Stimulated activated naive B cell treated with anti-CD40 and anti-IgM and Interleukin-4, amounts not matched to agents 10 μg/mL and 1 μg/mL and 100 μg/mL, for 72 hours (primary cell): ENCODE data around the gene MTHFD1L.
"Not testable (repeated sequence)": the region's sequence is repeated elsewhere in the genome, so short reads cannot be mapped to it uniquely, and the experiment has no call there.

Experiments
- ATAC-seq, 2 donors: fragments of 150-1000 bp; cut with Tn5 transposase; replicated peaks; 2 replicates each; pipeline ENCODE4 v1.10.0; 2021; ENCODE audit warnings: moderate library complexity in 1 of 2
- DNase-seq: peaks from one replicate; pipeline ENCODE4 v3.0.0; 2021
- H3K27ac Mint-ChIP-seq: one replicate; pipeline ENCODE4 v1.8.0; 2022; ENCODE audit warnings: mild to moderate bottlenecking, mixed read lengths
- H3K27me3 Mint-ChIP-seq, 2 donors: one replicate each; pipeline ENCODE4 v1.8.0; 2022; ENCODE audit warnings: mixed read lengths in 2 of 2
- H3K36me3 Mint-ChIP-seq, 2 donors: one replicate each; pipeline ENCODE4 v1.8.0; 2022; ENCODE audit warnings: mixed read lengths in 2 of 2, mild to moderate bottlenecking in 1 of 2
- H3K4me1 Mint-ChIP-seq, 2 donors: one replicate each; pipeline ENCODE4 v1.8.0; 2022; ENCODE audit warnings: mixed read lengths in 2 of 2, mild to moderate bottlenecking in 1 of 2
- H3K4me3 Mint-ChIP-seq, 2 donors: one replicate each; pipeline ENCODE4 v1.8.0; 2022; ENCODE audit warnings: mild to moderate bottlenecking in 2 of 2, mixed read lengths in 2 of 2, moderate library complexity in 1 of 2
- H3K9me3 Mint-ChIP-seq, 2 donors: one replicate each; pipeline ENCODE4 v1.8.0; 2022; ENCODE audit warnings: mixed read lengths in 2 of 2, mild to moderate bottlenecking in 1 of 2

Gene MTHFD1L

DNA sequence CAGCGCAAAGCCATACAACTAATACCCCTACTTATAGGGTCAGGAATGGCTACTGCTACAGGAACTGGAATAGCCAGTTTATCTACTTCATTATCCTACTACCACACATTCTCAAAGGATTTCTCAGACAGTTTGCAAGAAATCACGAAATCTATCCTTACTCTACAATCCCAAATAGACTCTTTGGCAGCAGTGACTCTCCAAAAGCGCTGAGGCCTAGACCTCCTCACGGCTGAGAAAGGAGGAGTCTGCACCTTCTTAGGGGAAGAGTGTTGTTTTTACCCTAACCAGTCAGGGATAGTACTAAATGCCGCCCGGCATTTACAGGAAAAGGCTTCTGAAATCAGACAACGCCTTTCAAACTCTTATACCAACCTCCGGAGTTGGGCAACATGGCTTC is 10.3 kb upstream of the MTHFD1L start:
- H3K4me1 Mint-ChIP-seq: not testable (repeated sequence)

DNA sequence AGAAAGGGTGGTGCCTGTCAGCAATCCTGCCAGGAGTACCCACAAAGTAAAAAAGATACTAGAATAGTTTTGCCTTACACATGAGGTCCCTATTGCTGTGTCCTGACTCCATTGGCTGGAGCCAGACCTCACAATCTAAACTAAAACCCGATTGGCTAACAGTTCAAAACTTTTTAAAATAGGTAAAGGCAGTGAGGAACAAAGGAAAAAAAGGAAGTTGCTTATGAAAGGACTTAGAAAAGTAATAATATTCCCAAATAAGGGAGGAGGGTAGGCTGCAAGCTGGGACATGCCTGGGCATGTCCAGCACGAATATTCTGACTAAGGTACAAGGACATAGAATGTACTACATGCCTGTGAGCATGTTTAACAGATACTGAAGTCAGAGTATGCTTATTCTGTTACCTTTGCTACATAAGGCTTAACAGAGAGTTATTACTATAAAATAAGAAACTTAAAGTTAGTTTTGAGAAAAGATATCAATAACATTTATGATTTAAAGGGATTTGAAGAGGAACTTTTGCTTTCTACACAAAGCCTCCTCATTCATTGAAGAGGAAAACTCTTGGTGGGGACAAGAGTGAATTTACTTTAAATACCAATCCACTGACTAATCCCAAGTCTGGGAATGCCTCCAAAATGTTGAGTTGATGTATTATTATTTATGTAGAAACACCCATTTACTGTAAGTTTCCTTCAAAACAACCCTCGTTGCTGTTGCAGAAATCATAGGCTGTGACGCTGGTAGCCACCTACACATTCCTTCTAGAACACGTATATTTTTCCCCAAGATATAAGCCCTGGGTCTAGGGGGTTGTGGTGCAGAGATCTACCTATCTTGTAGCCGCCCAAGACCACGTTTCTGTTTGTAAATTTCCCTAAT is 8.2 kb upstream of the MTHFD1L start:
- H3K4me3 Mint-ChIP-seq: no peak overlapping the region
- peaks cover 9 to 14% of the 10 kb centered on the region in 2 donors for H3K4me1 Mint-ChIP-seq
- no peaks in the 10 kb centered on the region for H3K27me3 Mint-ChIP-seq
- peak overlapping the region; percentile 54 for H3K27ac Mint-ChIP-seq
- DNase-seq (no peak), ATAC-seq (peak in 1 of 2 donors; percentile 33)
- H3K36me3 Mint-ChIP-seq: peaks cover 36 to 44% of the 10 kb centered on the region in 2 donors
- H3K9me3 Mint-ChIP-seq: peaks cover 6% of the 10 kb centered on the region in 2 donors

More for the DNA sequence above, 10.3 kb upstream of the MTHFD1L start:
- not testable (repeated sequence) for DNase-seq, H3K27me3 Mint-ChIP-seq, H3K9me3 Mint-ChIP-seq, H3K27ac Mint-ChIP-seq, ATAC-seq, H3K4me3 Mint-ChIP-seq
- H3K36me3 Mint-ChIP-seq: peaks cover 41 to 45% of the 10 kb centered on the region in 2 donors

GRCh38 chr6:150857945-150858308 is 7.6 kb upstream of the MTHFD1L start:
- no peak for DNase-seq

DNA sequence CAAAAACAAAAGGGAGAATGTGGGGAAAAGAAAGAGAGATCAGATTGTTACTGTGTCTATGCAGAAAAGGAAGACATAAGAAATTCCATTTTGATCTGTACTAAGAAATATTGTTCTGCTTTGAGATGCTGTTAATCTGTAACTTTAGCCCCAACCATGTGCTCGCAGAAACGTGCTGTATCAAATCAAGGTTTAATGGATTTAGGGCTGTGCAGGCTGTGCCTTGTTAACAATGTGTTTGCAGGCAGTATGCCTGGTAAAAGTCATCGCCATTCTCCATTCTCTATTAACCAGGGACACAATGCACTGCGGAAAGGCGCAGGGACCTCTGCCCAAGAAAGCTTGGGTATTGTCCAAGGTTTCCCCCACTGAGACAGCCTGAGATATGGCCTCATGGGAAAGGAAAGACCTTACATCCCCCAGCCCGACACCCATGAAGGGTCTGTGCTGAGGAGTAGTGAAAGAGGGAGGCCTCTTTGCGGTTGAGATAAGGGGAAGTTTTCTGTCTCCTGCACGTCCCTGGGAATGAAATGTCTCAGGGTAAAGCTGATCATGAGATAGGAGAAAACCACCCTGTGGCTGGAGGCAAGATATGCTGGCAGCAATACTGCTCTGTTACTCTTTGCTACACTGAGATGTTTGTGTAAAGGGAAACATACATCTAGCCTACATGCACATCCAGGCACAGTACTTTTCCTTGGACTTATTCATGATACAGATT is 3.9 kb upstream of the MTHFD1L start:
- Mint-ChIP-seq H3K4me3 (peak overlapping the region; percentile 22 to 63), H3K36me3 (peaks cover 6 to 14% of the 10 kb centered on the region in 2 donors), H3K27ac (peak overlapping the region; percentile 6), H3K4me1 (peaks cover 18 to 32% of the 10 kb centered on the region in 2 donors)
- DNase-seq (peak; percentile 39), ATAC-seq (peak in 1 of 2 donors; percentile 28)
- H3K9me3 Mint-ChIP-seq, H3K27me3 Mint-ChIP-seq: not testable (repeated sequence)

More at GRCh38 chr6:150857945-150858308, 7.6 kb upstream of the MTHFD1L start:
- ATAC-seq: no peak
- Mint-ChIP-seq H3K4me1 (peaks cover 15 to 20% of the 10 kb centered on the region in 2 donors), H3K4me3 (no peak overlapping the region), H3K9me3 (peaks cover 6% of the 10 kb centered on the region in 2 donors), H3K27me3 (no peaks in the 10 kb centered on the region), H3K36me3 (peaks cover 36 to 44% of the 10 kb centered on the region in 2 donors), H3K27ac (no peak overlapping the region)

GRCh38 chr6:150863213-150863928 is 2.1 kb upstream of the MTHFD1L start:
- peaks cover 0 to 6% of the 10 kb centered on the region in 2 donors for H3K27me3 Mint-ChIP-seq

DNA sequence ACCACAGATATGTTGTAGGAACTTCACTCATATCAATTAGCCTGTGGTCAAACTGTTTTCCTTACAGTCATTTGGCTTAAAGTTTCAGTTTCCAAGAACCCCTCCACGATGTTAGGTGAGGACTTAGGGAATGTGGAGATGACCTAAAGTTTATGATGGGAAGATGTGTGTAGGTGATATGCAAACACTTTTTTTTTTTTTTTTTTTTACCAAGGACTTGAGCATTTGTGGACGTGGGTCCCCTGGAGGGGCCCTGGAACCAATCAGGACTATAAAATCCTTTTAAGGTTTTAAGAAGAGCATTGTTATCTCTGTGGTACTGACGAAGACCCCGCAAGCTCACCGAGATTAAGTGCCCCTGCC is 478 bp upstream of the MTHFD1L start:
- Mint-ChIP-seq H3K27me3 (peaks cover 0 to 6% of the 10 kb centered on the region in 2 donors), H3K4me1 (peaks cover 23 to 40% of the 10 kb centered on the region in 2 donors), H3K4me3 (peak overlapping the region; percentile 84 to 95), H3K36me3 (peaks cover 7 to 11% of the 10 kb centered on the region in 2 donors), H3K9me3 (no peaks in the 10 kb centered on the region), H3K27ac (peak overlapping the region; percentile 89)
- ATAC-seq (no peak), DNase-seq (no peak)

More at GRCh38 chr6:150863213-150863928, 2.1 kb upstream of the MTHFD1L start:
- Mint-ChIP-seq H3K36me3 (peaks cover 6 to 17% of the 10 kb centered on the region in 2 donors), H3K27ac (no peak overlapping the region), H3K9me3 (no peaks in the 10 kb centered on the region), H3K4me3 (no peak overlapping the region), H3K4me1 (peaks cover 21 to 40% of the 10 kb centered on the region in 2 donors)
- ATAC-seq: no peak
- DNase-seq: no peak

DNA sequence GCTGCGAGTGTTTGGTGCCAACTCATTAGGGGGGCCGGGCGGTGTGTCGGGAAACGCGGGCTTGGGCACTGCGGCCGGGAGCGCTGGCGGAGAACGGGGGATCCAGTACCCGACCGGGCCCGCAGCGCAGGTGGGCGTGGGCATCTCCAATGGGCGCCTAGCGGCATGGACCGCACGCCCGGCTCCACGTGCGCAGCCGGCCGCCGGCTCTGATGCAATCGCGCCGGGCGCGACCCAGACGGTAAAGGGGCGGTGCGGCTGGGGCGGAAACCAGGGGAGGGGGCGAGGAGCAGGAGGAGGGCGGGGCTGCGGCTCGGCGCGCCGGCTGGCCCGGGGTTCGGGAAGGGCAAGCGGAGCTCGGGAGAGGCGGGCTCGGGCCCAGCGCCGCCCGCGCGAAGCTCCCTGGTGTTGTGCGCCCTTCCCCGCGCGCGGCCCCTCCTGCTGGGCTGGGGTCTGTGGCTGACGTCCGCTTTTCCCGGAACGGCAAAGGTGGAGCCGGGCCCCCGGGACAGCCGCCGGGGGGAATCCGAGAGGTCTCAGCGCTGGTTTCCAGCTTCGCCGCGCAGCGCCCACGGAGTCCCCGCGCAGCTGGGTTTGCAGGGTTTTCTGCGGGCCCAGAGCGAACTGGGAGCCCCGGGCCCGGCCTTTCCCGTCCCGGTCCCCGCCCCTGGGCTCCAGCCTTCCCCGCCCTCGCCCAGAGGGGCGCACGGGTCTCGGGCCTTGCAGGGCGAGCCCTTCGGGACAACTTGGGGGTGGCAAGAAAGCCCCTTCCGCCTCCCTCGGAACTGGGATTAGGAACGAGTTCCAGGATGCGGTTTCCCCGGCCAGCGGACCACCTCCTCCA is 867 bp downstream of the MTHFD1L start:
- Mint-ChIP-seq H3K9me3 (no peaks in the 10 kb centered on the region), H3K4me3 (peak overlapping the region; percentile 84 to 95), H3K27me3 (peaks cover 0 to 6% of the 10 kb centered on the region in 2 donors), H3K4me1 (peaks cover 26 to 35% of the 10 kb centered on the region in 2 donors), H3K27ac (peak overlapping the region; percentile 89), H3K36me3 (peaks cover 7 to 11% of the 10 kb centered on the region in 2 donors)
- peak; percentile 78 to 85 for ATAC-seq
- peak; percentile 68 for DNase-seq

- H3K4me1 Mint-ChIP-seq: peaks cover 19 to 29% of the 10 kb centered on the region in 2 donors
- peak overlapping the region; percentile 53 for H3K27ac Mint-ChIP-seq
- H3K9me3 Mint-ChIP-seq: no peaks in the 10 kb centered on the region
- H3K36me3 Mint-ChIP-seq: peaks cover 7 to 12% of the 10 kb centered on the region in 2 donors
- H3K4me3 Mint-ChIP-seq: peak overlapping the region; percentile 84 to 95
- ATAC-seq (no peak), DNase-seq (no peak)
- peaks cover 0 to 6% of the 10 kb centered on the region in 2 donors for H3K27me3 Mint-ChIP-seq
Measured at GRCh38 chr6:150866991-150867501, 1.5 kb downstream of the MTHFD1L start.

GRCh38 chr6:150868759-150869158 is 3.3 kb downstream of the MTHFD1L start:
- H3K27ac Mint-ChIP-seq: no peak overlapping the region
- DNase-seq (no peak), ATAC-seq (no peak)
- no peaks in the 10 kb centered on the region for H3K9me3 Mint-ChIP-seq
- H3K27me3 Mint-ChIP-seq: peaks cover 0 to under 1% of the 10 kb centered on the region in 2 donors
- peaks cover 10 to 19% of the 10 kb centered on the region in 2 donors for H3K4me1 Mint-ChIP-seq
- H3K36me3 Mint-ChIP-seq: peaks cover 7 to 23% of the 10 kb centered on the region in 2 donors
- H3K4me3 Mint-ChIP-seq: no peak overlapping the region

DNA sequence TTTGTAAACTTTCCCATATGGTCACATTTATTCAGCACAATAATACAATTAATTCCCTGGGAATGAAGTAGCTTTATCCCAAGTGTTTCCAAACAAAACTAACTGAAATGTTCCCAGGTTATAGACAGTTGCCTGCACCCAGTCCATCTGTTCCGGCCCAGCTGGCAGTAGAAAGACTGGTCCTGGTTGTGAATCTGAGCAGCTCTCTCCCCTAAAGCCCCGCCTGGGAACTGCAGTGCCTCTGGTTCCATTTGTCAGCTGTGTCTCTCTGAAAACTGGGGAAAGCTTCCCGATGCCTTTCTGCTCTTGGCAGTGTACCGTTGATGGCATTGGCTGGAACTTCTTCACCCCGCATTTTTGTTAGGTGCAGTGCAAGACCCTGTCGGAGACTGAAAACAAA is 8.7 kb downstream of the MTHFD1L start:
- DNase-seq: no peak
- Mint-ChIP-seq H3K27ac (no peak overlapping the region), H3K36me3 (peaks cover 23 to 45% of the 10 kb centered on the region in 2 donors), H3K9me3 (no peaks in the 10 kb centered on the region), H3K4me3 (no peak overlapping the region), H3K4me1 (peaks cover 9 to 12% of the 10 kb centered on the region in 2 donors), H3K27me3 (no peaks in the 10 kb centered on the region)
- no peak for ATAC-seq

- Mint-ChIP-seq H3K27ac (no peak overlapping the region), H3K9me3 (no peaks in the 10 kb centered on the region), H3K4me1 (peaks cover 4 to 12% of the 10 kb centered on the region in 2 donors), H3K36me3 (peaks cover 31 to 55% of the 10 kb centered on the region in 2 donors), H3K4me3 (no peak overlapping the region), H3K27me3 (no peaks in the 10 kb centered on the region)
- DNase-seq: no peak
- no peak for ATAC-seq
Measured at GRCh38 chr6:150875841-150876240, 10.3 kb downstream of the MTHFD1L start.

GRCh38 chr6:150876598-150876997 is 11.1 kb downstream of the MTHFD1L start:
- ATAC-seq (no peak), DNase-seq (no peak)
- no peaks in the 10 kb centered on the region for H3K9me3 Mint-ChIP-seq
- H3K27ac Mint-ChIP-seq: no peak overlapping the region
- H3K4me3 Mint-ChIP-seq: no peak overlapping the region
- peaks cover 31 to 59% of the 10 kb centered on the region in 2 donors for H3K36me3 Mint-ChIP-seq
- peaks cover 4 to 12% of the 10 kb centered on the region in 2 donors for H3K4me1 Mint-ChIP-seq
- no peaks in the 10 kb centered on the region for H3K27me3 Mint-ChIP-seq

- Mint-ChIP-seq H3K4me1 (peaks cover 4 to 7% of the 10 kb centered on the region in 2 donors), H3K27ac (no peak overlapping the region), H3K9me3 (no peaks in the 10 kb centered on the region), H3K36me3 (peaks cover 28 to 51% of the 10 kb centered on the region in 2 donors), H3K4me3 (no peak overlapping the region), H3K27me3 (no peaks in the 10 kb centered on the region)
- DNase-seq (no peak), ATAC-seq (no peak)
Measured at GRCh38 chr6:150877928-150878327, 12.4 kb downstream of the MTHFD1L start.
